Erythroblast (primary cell): ENCODE results near the gene RNF4.

Experiments
- GATA1 ChIP-seq: IDR thresholded peaks from 2 replicates; pipeline ENCODE4 v1.6.1; 2011; ENCODE audit warnings: low read depth, mild to moderate bottlenecking, control low read depth, low read length, moderate library complexity
- POLR2A ChIP-seq: IDR thresholded peaks from 2 replicates; pipeline ENCODE4 v1.6.1; 2011; ENCODE audit warnings: mild to moderate bottlenecking, low read length

DNA sequence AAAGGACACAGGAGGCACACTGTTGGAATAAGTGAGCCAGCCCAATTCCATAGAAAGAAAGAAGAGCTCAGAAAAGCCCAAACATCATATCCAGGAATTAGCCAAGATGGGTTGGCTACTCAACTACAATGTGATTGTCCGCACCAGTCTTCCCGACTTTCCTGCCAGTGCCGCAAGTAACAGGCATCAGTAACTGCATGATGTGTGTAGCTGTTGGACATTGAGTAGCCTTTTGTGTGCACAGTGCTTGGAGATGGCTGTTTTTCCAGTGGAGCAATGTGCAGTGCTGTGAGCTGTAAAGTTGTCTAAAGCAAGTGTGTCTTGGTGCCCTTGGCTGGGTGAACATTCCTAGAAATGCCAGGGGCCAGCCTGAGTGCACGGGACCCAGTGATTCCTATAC, 38.4 kb downstream of the RNF4 start:
- TF ChIP-seq POLR2A (no peak), GATA1 (no peak)
